HEK293 (cell line): ENCODE measurements around the gene DSP.

Source experiments
- CTCF ChIA-PET: fragments of 350-600 bp; formaldehyde crosslinking; extraction: SDS; loops from one replicate; lab custom pipeline; 2021; ENCODE audit warnings: antibody characterized with exemption; lab: Yijun Ruan, JAX
- POLR2A ChIA-PET: fragments of 300-600 bp; formaldehyde crosslinking; extraction: SDS; loops from one replicate; lab custom pipeline; 2020; ENCODE audit warnings: antibody characterized with exemption, inconsistent platforms; lab: Yijun Ruan, JAX
- H3K27ac ChIP-seq: fragments of 200-500 bp; sonication (Bioruptor generic); 2 replicates; pipeline ENCODE4 v1.5.1; 2014; ENCODE audit warnings: low read depth, low read length, control low read depth, inconsistent platforms; ENCODE audit errors: extremely low read depth
- H3K36me3 ChIP-seq, 2 experiments: fragments of 200-500 bp in 1 of 2; sonication (Bioruptor generic) in 1 of 2; 1 replicate in 1 of 2; 2 replicates in 1 of 2; pipeline ENCODE4 v1.5.1; 2014 to 2017; ENCODE audit warnings: inconsistent platforms in 2 of 2, low read length in 2 of 2; ENCODE audit not compliant: control insufficient read depth in 2 of 2, insufficient read depth in 1 of 2
- H3K4me1 ChIP-seq: fragments of 200-500 bp; sonication (Bioruptor generic); 2 replicates; pipeline ENCODE4 v1.5.1; 2014; ENCODE audit warnings: mild to moderate bottlenecking, low read length, inconsistent platforms; ENCODE audit not compliant: control insufficient read depth, insufficient read depth
- H3K4me3 ChIP-seq: 2 replicates; pipeline ENCODE4 v1.5.1; 2011; ENCODE audit warnings: low read depth, mild to moderate bottlenecking, control low read depth, low read length, moderate library complexity
- H3K9me3 ChIP-seq: fragments of 200-500 bp; sonication (Bioruptor generic); 2 replicates; pipeline ENCODE4 v1.5.1; 2014; ENCODE audit warnings: low read depth, low read length, inconsistent platforms; ENCODE audit not compliant: control insufficient read depth, insufficient read depth
- FEZF1 ChIP-seq: fragments of 450-650 bp; formaldehyde crosslinking; IDR thresholded peaks from 2 replicates; pipeline ENCODE4 v1.5.1; 2016; ENCODE audit warnings: missing biosample characterization, missing genetic modification characterization
- IKZF3 ChIP-seq: fragments of 450-650 bp; IDR thresholded peaks from 2 replicates; pipeline ENCODE4 v1.5.0; 2018; ENCODE audit warnings: missing biosample characterization, mild to moderate bottlenecking, missing genetic modification characterization, moderate library complexity
- SP2 ChIP-seq: fragments of 450-650 bp; formaldehyde crosslinking; IDR thresholded peaks from 2 replicates; pipeline ENCODE4 v1.5.1; 2016; ENCODE audit warnings: missing biosample characterization, missing genetic modification characterization
- SP7 ChIP-seq: fragments of 450-650 bp; formaldehyde crosslinking; IDR thresholded peaks from 2 replicates; pipeline ENCODE4 v1.5.1; 2016; ENCODE audit warnings: missing biosample characterization, missing genetic modification characterization
- ZFP69B ChIP-seq: fragments of 450-650 bp; formaldehyde crosslinking; IDR thresholded peaks from 2 replicates; pipeline ENCODE4 v1.5.1; 2016; ENCODE audit warnings: missing biosample characterization, missing genetic modification characterization
- ZNF121 ChIP-seq: fragments of 450-650 bp; formaldehyde crosslinking; IDR thresholded peaks from 2 replicates; pipeline ENCODE4 v1.5.1; 2016; ENCODE audit warnings: missing biosample characterization, missing genetic modification characterization
- ZNF132 ChIP-seq: fragments of 450-650 bp; formaldehyde crosslinking; IDR thresholded peaks from 2 replicates; pipeline ENCODE4 v1.5.1; 2017; ENCODE audit warnings: missing biosample characterization, missing genetic modification characterization, borderline replicate concordance
- ZNF174 ChIP-seq: fragments of 450-650 bp; formaldehyde crosslinking; IDR thresholded peaks from 2 replicates; pipeline ENCODE4 v1.5.0; 2017; ENCODE audit warnings: missing biosample characterization, mild to moderate bottlenecking, missing genetic modification characterization
- ZNF391 ChIP-seq: fragments of 450-650 bp; formaldehyde crosslinking; IDR thresholded peaks from 2 replicates; pipeline ENCODE4 v1.5.1; 2016; ENCODE audit warnings: low read depth, missing biosample characterization, missing genetic modification characterization, borderline replicate concordance
- ZNF510 ChIP-seq: fragments of 450-650 bp; formaldehyde crosslinking; IDR thresholded peaks from 2 replicates; pipeline ENCODE4 v1.5.1; 2018; ENCODE audit warnings: mild to moderate bottlenecking, missing genetic modification characterization, missing biosample characterization; ENCODE audit not compliant: insufficient replicate concordance
- ZNF544 ChIP-seq: fragments of 450-650 bp; formaldehyde crosslinking; IDR thresholded peaks from 2 replicates; pipeline ENCODE4 v1.5.0; 2017; ENCODE audit warnings: missing biosample characterization, missing genetic modification characterization
- ZNF549 ChIP-seq: fragments of 450-650 bp; IDR thresholded peaks from 2 replicates; pipeline ENCODE4 v1.5.1; 2018; ENCODE audit warnings: missing biosample characterization, missing genetic modification characterization, mild to moderate bottlenecking, inconsistent platforms, moderate library complexity
- ZNF560 ChIP-seq: fragments of 450-650 bp; formaldehyde crosslinking; IDR thresholded peaks from 2 replicates; pipeline ENCODE4 v1.5.1; 2017; ENCODE audit warnings: missing biosample characterization, missing genetic modification characterization, borderline replicate concordance
- ZNF585B ChIP-seq: fragments of 450-650 bp; formaldehyde crosslinking; IDR thresholded peaks from 2 replicates; pipeline ENCODE4 v1.5.1; 2016; ENCODE audit warnings: missing biosample characterization, missing genetic modification characterization
- ZNF768 ChIP-seq: fragments of 450-650 bp; formaldehyde crosslinking; IDR thresholded peaks from 2 replicates; pipeline ENCODE4 v1.5.1; 2018; ENCODE audit warnings: missing biosample characterization, mild to moderate bottlenecking, missing genetic modification characterization
- TF ChIP-seq, protein P1 (sequence below): fragments of 450-650 bp; formaldehyde crosslinking; IDR thresholded peaks from 2 replicates; pipeline ENCODE4 v1.5.1; 2016; ENCODE audit warnings: missing biosample characterization, missing genetic modification characterization
- TF ChIP-seq, protein P2 (sequence below): fragments of 450-650 bp; formaldehyde crosslinking; IDR thresholded peaks from 2 replicates; pipeline ENCODE4 v1.5.1; 2016; ENCODE audit warnings: missing biosample characterization, missing genetic modification characterization

The DSP gene

DNA sequence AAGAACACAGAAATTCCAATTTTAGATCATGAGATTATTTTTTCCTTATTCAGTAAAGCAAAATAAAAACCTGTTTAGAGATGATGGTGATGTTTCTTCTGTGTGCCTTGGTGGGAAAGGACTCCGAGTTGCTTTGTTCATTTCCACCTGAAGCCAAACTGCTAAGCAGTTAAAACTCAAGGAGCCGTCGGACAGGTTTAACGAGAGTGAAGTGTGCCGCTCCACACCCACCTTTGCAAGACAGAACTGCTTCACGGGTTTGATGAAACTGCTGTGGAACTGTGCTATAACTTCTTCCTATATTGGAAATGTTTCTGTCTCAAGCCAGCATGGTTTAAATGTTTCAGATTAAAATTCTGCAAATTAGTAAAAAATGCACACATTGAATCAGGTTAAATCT, 9.2 kb upstream of the DSP start (continued):
- TF ChIP-seq ZNF560 (no peak), ZNF549 (tag by site-specific recombination) (no peak), ZNF391 (tag by site-specific recombination) (no peak), SP2 (tag by site-specific recombination) (no peak), ZFP69B (tag by site-specific recombination) (no peak)
- TF ChIP-seq, protein P1, sequence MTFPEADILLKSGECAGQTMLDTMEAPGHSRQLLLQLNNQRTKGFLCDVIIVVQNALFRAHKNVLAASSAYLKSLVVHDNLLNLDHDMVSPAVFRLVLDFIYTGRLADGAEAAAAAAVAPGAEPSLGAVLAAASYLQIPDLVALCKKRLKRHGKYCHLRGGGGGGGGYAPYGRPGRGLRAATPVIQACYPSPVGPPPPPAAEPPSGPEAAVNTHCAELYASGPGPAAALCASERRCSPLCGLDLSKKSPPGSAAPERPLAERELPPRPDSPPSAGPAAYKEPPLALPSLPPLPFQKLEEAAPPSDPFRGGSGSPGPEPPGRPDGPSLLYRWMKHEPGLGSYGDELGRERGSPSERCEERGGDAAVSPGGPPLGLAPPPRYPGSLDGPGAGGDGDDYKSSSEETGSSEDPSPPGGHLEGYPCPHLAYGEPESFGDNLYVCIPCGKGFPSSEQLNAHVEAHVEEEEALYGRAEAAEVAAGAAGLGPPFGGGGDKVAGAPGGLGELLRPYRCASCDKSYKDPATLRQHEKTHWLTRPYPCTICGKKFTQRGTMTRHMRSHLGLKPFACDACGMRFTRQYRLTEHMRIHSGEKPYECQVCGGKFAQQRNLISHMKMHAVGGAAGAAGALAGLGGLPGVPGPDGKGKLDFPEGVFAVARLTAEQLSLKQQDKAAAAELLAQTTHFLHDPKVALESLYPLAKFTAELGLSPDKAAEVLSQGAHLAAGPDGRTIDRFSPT = no peak

DNA sequence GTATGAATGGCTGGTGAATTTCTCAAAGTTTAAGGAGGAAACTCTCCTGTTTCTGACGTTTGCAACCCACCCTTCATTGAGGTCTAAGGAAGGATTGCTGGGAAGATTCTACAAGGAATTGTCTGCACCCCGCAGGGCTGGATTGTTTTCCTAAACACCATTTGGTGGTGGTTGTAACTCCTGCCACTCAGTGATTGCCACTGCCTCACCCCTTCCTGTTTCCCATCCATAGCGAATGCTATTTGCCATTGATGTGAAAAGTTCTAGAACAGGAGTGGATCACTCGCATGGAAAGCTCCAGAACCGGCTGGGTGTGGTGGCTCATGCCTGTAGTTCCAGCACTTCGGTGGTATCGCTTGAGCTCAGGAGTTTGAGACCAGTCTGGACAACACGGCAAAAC, 8.7 kb upstream of the DSP start:
- CTCF ChIA-PET = interaction anchor here (0.5 to 0.7 kb wide), 2 partner anchors 63 to 92 kb away, joined by 3 read pairs; no protein-coding TSS in a partner anchor
- Histone ChIP-seq H3K9me3 (no peaks in the 10 kb centered on the region), H3K4me1 (peaks cover 10% of the 10 kb centered on the region), H3K36me3 (no peaks in the 10 kb centered on the region), H3K4me3 (no peak overlapping the region), H3K27ac (no peak overlapping the region)
- no peak for TF ChIP-seq ZNF132 (tag by site-specific recombination)
- TF ChIP-seq ZNF768 (tag by site-specific recombination) = no peak
- TF ChIP-seq FEZF1 = no peak
- TF ChIP-seq, protein P2, sequence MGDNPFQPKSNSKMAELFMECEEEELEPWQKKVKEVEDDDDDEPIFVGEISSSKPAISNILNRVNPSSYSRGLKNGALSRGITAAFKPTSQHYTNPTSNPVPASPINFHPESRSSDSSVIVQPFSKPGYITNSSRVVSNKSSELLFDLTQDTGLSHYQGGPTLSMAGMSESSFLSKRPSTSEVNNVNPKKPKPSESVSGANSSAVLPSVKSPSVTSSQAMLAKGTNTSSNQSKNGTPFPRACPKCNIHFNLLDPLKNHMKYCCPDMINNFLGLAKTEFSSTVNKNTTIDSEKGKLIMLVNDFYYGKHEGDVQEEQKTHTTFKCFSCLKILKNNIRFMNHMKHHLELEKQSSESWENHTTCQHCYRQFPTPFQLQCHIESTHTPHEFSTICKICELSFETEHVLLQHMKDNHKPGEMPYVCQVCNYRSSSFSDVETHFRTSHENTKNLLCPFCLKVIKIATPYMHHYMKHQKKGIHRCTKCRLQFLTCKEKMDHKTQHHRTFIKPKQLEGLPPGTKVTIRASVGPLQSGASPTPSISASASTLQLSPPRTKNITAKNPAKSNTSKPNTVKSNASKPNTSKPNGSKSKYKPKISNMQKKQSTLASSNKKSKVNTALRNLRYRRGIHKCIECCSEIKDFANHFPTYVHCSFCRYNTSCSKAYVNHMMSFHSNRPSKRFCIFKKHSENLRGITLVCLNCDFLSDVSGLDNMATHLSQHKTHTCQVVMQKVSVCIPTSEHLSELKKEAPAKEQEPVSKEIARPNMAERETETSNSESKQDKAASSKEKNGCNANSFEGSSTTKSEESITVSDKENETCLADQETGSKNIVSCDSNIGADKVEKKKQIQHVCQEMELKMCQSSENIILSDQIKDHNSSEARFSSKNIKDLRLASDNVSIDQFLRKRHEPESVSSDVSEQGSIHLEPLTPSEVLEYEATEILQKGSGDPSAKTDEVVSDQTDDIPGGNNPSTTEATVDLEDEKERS (tag by site-specific recombination) = no peak
- TF ChIP-seq ZNF510 (tag by site-specific recombination) = no peak
- no peak for TF ChIP-seq ZNF544 (tag by site-specific recombination)
- TF ChIP-seq SP7 = no peak
- no peak for TF ChIP-seq ZNF174 (tag by site-specific recombination)
- no peak for TF ChIP-seq ZNF585B (tag by site-specific recombination)
- POLR2A ChIA-PET = interaction anchor here (0.7 to 1.5 kb wide), 2 partner anchors 8 to 83 kb away, joined by 4 to 6 read pairs; partner anchors contain the start of gene DSP

DNA sequence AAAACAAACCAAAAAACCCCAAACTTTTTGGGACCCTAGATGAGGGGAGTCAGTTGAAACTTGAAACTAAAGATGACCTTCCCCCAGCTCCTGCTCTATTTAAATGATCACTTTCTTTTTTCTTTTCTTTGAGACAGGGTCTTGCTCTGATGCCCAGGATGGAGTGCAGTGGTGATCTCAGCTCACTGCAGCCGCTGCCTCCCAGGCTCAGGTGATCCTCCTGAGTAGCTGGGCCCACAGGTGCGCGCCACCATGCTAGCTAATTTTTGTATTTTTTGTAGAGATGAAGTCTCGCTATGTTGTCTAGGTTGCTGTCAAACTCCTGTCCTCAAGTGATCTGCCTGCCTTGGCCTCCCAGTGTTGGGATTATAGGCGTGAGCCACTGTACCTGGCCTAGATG, 7.3 kb upstream of the DSP start:
- CTCF ChIA-PET = interaction anchor here (0.6 kb wide), 1 partner anchor 92 kb away, joined by 3 read pairs; no protein-coding TSS in a partner anchor
- Histone ChIP-seq H3K36me3 (no peaks in the 10 kb centered on the region), H3K9me3 (no peaks in the 10 kb centered on the region), H3K4me1 (peaks cover 19% of the 10 kb centered on the region), H3K4me3 (no peak overlapping the region), H3K27ac (no peak overlapping the region)
- peak; percentile 72; the same call in 1 of the 2 replicates for TF ChIP-seq ZNF121
- no peak for TF ChIP-seq IKZF3
- POLR2A ChIA-PET = interaction anchor here (0.6 to 0.7 kb wide), 2 partner anchors 29 to 56 kb away, joined by 3 read pairs; partner anchors contain the start of gene SNRNP48
